HCT116 (cell line): ENCODE results near the gene C19orf85. TPM values are rescaled to one million over a fixed set of nuclear protein-coding genes. Genes with fewer than 3 reads are reported as not detected.

Experiments used
- ATAC-seq: fragments of 200-7000 bp; cut with Tn5 transposase; 2 replicates; pipeline ENCODE4 v1.9.1; 2020; ENCODE audit warnings: mild to moderate bottlenecking, moderate library complexity
- Bru-seq: library from RNA; stranded (reverse); fragments of 400-500 nt; gene quantifications from one replicate; lab custom pipeline; 2021; lab: Mats Ljungman, UMichigan
- BruChase-seq, 2 experiments: library from RNA; stranded (reverse); fragments of 400-500 nt; gene quantifications; one replicate each; lab custom pipeline; 2021; lab: Mats Ljungman, UMichigan
- BruUV-seq: library from RNA; stranded (reverse); fragments of 400-500 nt; replicated peaks from 2 replicates; lab custom pipeline; 2021; lab: Mats Ljungman, UMichigan
- CTCF ChIA-PET: fragments of 300-600 bp; sonication (Branson Sonifier 250); formaldehyde crosslinking; loops from one replicate; lab custom pipeline; 2021; ENCODE audit warnings: antibody characterized with exemption; lab: Charles Lee
- POLR2A ChIA-PET: fragments of 300-600, 350-600 bp; sonication (Branson Sonifier 250); formaldehyde crosslinking; loops from one replicate; lab custom pipeline; 2021; ENCODE audit warnings: antibody characterized with exemption; lab: Charles Lee
- RAD21 ChIA-PET, 2 experiments: fragments of 300-600 bp; sonication (Branson Sonifier 250); formaldehyde crosslinking; loops; one replicate each; lab custom pipeline; 2023; ENCODE audit warnings: low total read pairs in 2 of 2; ENCODE audit not compliant: uncharacterized antibody in 2 of 2, unreplicated experiment in 2 of 2, low non-redundant PET in 1 of 2; lab: Charles Lee
- DNase-seq: peaks from one replicate; pipeline ENCODE4 v3.0.0-alpha.2; 2010; ENCODE audit warnings: low read depth, low spot score
- H2AFZ ChIP-seq: fragments of 200-600 bp; shearing (Covaris generic), sonication (generic); 2 replicates; pipeline ENCODE4 v1.6.1; 2017; ENCODE audit warnings: low read depth, mixed run types, mixed read lengths, antibody characterized with exemption, low read length; ENCODE audit not compliant: poor library complexity, severe bottlenecking
- H3K27ac ChIP-seq: 2 replicates; pipeline ENCODE4 v1.5.1; 2012; ENCODE audit warnings: low read depth, low read length
- H3K27me3 ChIP-seq: fragments of 200-600 bp; sonication (generic); 2 replicates; pipeline ENCODE4 v1.6.1; 2016; ENCODE audit warnings: mixed run types, low read length, mixed read lengths; ENCODE audit not compliant: insufficient read depth
- H3K36me3 ChIP-seq, 2 experiments: fragments of 200-500 bp in 1 of 2; fragments of 200-600 bp in 1 of 2; sonication (Bioruptor generic) in 1 of 2; sonication (generic) in 1 of 2; 2 replicates each; pipeline versions ENCODE4 v1.5.1 to v1.6.1; 2014 to 2016; ENCODE audit warnings: low read length in 2 of 2, inconsistent platforms in 1 of 2, mixed read lengths in 1 of 2, mixed run types in 1 of 2; ENCODE audit not compliant: insufficient read depth in 2 of 2, control insufficient read depth in 1 of 2
- H3K4me1 ChIP-seq, 2 experiments: fragments of 200-600 bp in 1 of 2; sonication (generic) in 1 of 2; 2 replicates each; pipeline versions ENCODE4 v1.5.1 to v1.6.1; 2012 to 2017; ENCODE audit warnings: low read length in 2 of 2, inconsistent platforms in 1 of 2, mild to moderate bottlenecking in 1 of 2, mixed read lengths in 1 of 2, mixed run types in 1 of 2, moderate library complexity in 1 of 2; ENCODE audit not compliant: insufficient read depth in 2 of 2, control insufficient read depth in 1 of 2
- H3K4me2 ChIP-seq: fragments of 200-600 bp; sonication (generic); 2 replicates; pipeline ENCODE4 v1.6.1; 2017; ENCODE audit warnings: mixed run types, low read length, mixed read lengths
- H3K4me3 ChIP-seq, 2 experiments: fragments of 200-600 bp in 1 of 2; sonication (generic) in 1 of 2; replicated peaks in 1 of 2; 2 replicates each; pipeline ENCODE4 v1.5.1; 2011 to 2016; ENCODE audit warnings: low read length in 2 of 2, control low read depth in 1 of 2, low read depth in 1 of 2, mild to moderate bottlenecking in 1 of 2, mixed read lengths in 1 of 2, mixed run types in 1 of 2
- H3K79me2 ChIP-seq: fragments of 200-600 bp; sonication (generic); 2 replicates; pipeline ENCODE4 v1.6.1; 2017; ENCODE audit warnings: mild to moderate bottlenecking, mixed run types, low read length, moderate library complexity, mixed read lengths; ENCODE audit not compliant: insufficient read depth
- H3K9ac ChIP-seq: fragments of 200-600 bp; sonication (generic); 2 replicates; pipeline ENCODE4 v1.6.1; 2016; ENCODE audit warnings: low read length, mixed read lengths
- H3K9me2 ChIP-seq: fragments of 200-600 bp; sonication (generic), shearing (Covaris generic); 2 replicates; pipeline ENCODE4 v1.6.1; 2017; ENCODE audit warnings: mixed run types, mild to moderate bottlenecking, moderate library complexity; ENCODE audit not compliant: insufficient read depth
- H3K9me3 ChIP-seq, 2 experiments: fragments of 200-500 bp in 1 of 2; fragments of 200-600 bp in 1 of 2; sonication (Bioruptor generic) in 1 of 2; sonication (generic) in 1 of 2; 2 replicates each; pipeline ENCODE4 v1.6.1; 2014 to 2017; ENCODE audit warnings: low read length in 2 of 2, mixed read lengths in 2 of 2, inconsistent platforms in 1 of 2, low read depth in 1 of 2, mild to moderate bottlenecking in 1 of 2, mixed run types in 1 of 2, moderate library complexity in 1 of 2; ENCODE audit not compliant: control insufficient read depth in 1 of 2, insufficient read depth in 1 of 2
- H4K20me1 ChIP-seq: fragments of 200-600 bp; sonication (generic), shearing (Covaris generic); 2 replicates; pipeline ENCODE4 v1.6.1; 2017; ENCODE audit warnings: mixed run types, mild to moderate bottlenecking, moderate library complexity; ENCODE audit not compliant: insufficient read depth
- CBX3 ChIP-seq: IDR thresholded peaks from 2 replicates; pipeline ENCODE4 v1.6.1; 2012; ENCODE audit warnings: low read depth
- CEBPB ChIP-seq: IDR thresholded peaks from 2 replicates; pipeline ENCODE4 v1.6.1; 2012; ENCODE audit warnings: low read depth
- EZH2 ChIP-seq: fragments of 200-600 bp; sonication (generic); IDR thresholded peaks from 2 replicates; pipeline ENCODE4 v1.6.1; 2017; ENCODE audit warnings: antibody characterized with exemption, mixed run types
- EZH2phosphoT487 ChIP-seq: fragments of 200-600 bp; IDR thresholded peaks from 2 replicates; pipeline ENCODE4 v1.6.1; 2018; ENCODE audit warnings: antibody characterized with exemption, borderline replicate concordance
- FOSL1 ChIP-seq: IDR thresholded peaks from 2 replicates; pipeline ENCODE4 v1.6.1; 2012; ENCODE audit warnings: low read depth
- POLR2A ChIP-seq: IDR thresholded peaks from 2 replicates; pipeline ENCODE4 v1.7.0; 2011; ENCODE audit warnings: borderline replicate concordance; ENCODE audit not compliant: insufficient read depth, insufficient read length; ENCODE audit errors: extremely low read depth
- POLR2AphosphoS5 ChIP-seq: IDR thresholded peaks from 2 replicates; pipeline ENCODE4 v1.6.1; 2011; ENCODE audit warnings: mild to moderate bottlenecking, low read depth, low read length, moderate library complexity
- RAD21 ChIP-seq: IDR thresholded peaks from 2 replicates; pipeline ENCODE4 v1.6.1; 2012; ENCODE audit warnings: low read depth, mild to moderate bottlenecking
- SP1 ChIP-seq: IDR thresholded peaks from 2 replicates; pipeline ENCODE4 v1.6.1; 2012; ENCODE audit warnings: low read depth
- SRF ChIP-seq: IDR thresholded peaks from 2 replicates; pipeline ENCODE4 v1.6.1; 2012; ENCODE audit warnings: low read depth
- TCF7L2 ChIP-seq: IDR thresholded peaks from 2 replicates; pipeline ENCODE4 v1.7.0; 2011; ENCODE audit warnings: borderline replicate concordance, inconsistent platforms; ENCODE audit not compliant: insufficient read depth, insufficient read length; ENCODE audit errors: extremely low read depth
- ZFX ChIP-seq: fragments of 450-650 bp; IDR thresholded peaks from 2 replicates; pipeline ENCODE4 v1.6.1; 2017
- intact Hi-C: fragments of 100-400 bp; cut with micrococcal nuclease; formaldehyde crosslinking; loops from 2 replicates; pipeline ENCODE4 v1.10.0; 2022
- long read RNA-seq: library from polyadenylated mRNA; unstranded; transcript quantifications from one replicate; pipeline ENCODE4 v2.0.0, GENCODE V29; 2021; ENCODE audit not compliant: unreplicated experiment
- polyA plus RNA-seq: library from polyadenylated mRNA; unstranded; fragments of >200 nt; gene quantifications from 2 replicates; pipeline ENCODE4 v1.2.1, GENCODE V29; 2012; ENCODE audit warnings: missing spikeins
- total RNA-seq: library from RNA; stranded (reverse); gene quantifications from one replicate; pipeline ENCODE4 v1.2.1, GENCODE V29; 2021; ENCODE audit not compliant: unreplicated experiment
- TF ChIP-seq, protein P1 (sequence below): IDR thresholded peaks from 2 replicates; pipeline ENCODE4 v1.6.1; 2012
- TF ChIP-seq, protein P2 (sequence below), 3 experiments: fragments of 200-600 bp in 1 of 3; sonication (generic) in 1 of 3; IDR thresholded peaks in 2 of 3; conservative IDR thresholded peaks in 1 of 3; 2 replicates each; pipeline ENCODE4 v1.5.1; 2012 to 2017; ENCODE audit warnings: low read depth in 2 of 3, low read length in 2 of 3, antibody characterized with exemption in 1 of 3, borderline replicate concordance in 1 of 3, control low read depth in 1 of 3, mild to moderate bottlenecking in 1 of 3, mixed read lengths in 1 of 3, mixed run types in 1 of 3, moderate library complexity in 1 of 3; ENCODE audit not compliant: insufficient read depth in 1 of 3
- TF ChIP-seq, protein P3 (sequence below): IDR thresholded peaks from 2 replicates; pipeline ENCODE4 v1.6.1; 2012
- TF ChIP-seq, protein P4 (sequence below): IDR thresholded peaks from 2 replicates; pipeline ENCODE4 v1.6.1; 2011; ENCODE audit warnings: mild to moderate bottlenecking, low read length, moderate library complexity; ENCODE audit not compliant: insufficient replicate concordance; ENCODE audit errors: extremely low read depth
- TF ChIP-seq, protein P5 (sequence below): IDR thresholded peaks from 2 replicates; pipeline ENCODE4 v1.6.1; 2012; ENCODE audit warnings: low read depth

Gene C19orf85
- total RNA-seq (0.34 TPM), Bru-seq, nascent RNA (percentile 36 among the genes with signal in this experiment), BruChase-seq, experiment 1, labeled RNA remaining after a 6-hour chase (percentile 58 among the genes with signal in this experiment), BruChase-seq, experiment 2, labeled RNA remaining after a 2-hour chase (percentile 44 among the genes with signal in this experiment)
- 0.04 TPM in 1 of 2 replicates, not detected in the other for polyA plus RNA-seq
- long read RNA-seq: 0 reads

DNA sequence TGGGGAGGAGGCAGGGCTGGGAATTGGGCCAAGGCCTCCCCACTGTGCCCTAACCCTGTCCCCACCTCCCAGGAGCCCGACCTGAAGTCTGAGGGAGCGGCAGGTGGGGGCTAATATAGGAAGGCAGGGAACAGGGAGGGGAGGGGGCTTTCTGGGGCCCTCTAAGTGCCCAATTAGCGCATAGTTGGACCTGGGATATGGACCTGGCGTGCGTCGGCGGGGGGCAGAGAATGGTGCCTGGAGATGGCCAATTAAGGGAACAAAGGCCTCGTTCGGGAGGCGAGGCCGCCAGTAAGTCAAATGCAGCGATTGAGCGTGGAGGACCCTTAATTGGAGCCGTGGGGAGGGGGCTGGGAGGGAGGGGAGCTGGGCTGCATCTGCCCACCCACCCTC, at the start of gene C19orf85:
C19orf85 (minus strand) TSS at position 90 of the 393 bp plus-strand sequence. CDS start 197 bp downstream, outside the sequence.
- ChIA-PET CTCF (no interaction called here), RAD21 (no interaction called here), POLR2A (no interaction called here)
- H3K4me2 ChIP-seq: no peak within 1 kb of the TSS
- intact Hi-C loops: no loop called here
- no peak within 1 kb of the TSS for H3K4me3 ChIP-seq
- peaks cover 19 to 43% of the 10 kb centered on the region in 2 experiments for H3K4me1 ChIP-seq
- no peaks in the 10 kb centered on the region for H3K36me3 ChIP-seq
- no peak within 1 kb of the TSS for H2AFZ ChIP-seq
- peaks cover 11% of the 10 kb centered on the region; the same call in 1 of the 2 replicates for H3K79me2 ChIP-seq
- no peak for DNase-seq
- no peak within 1 kb of the TSS; the same call in 1 of the 2 replicates for H3K27ac ChIP-seq
- H4K20me1 ChIP-seq: no peaks in the 10 kb centered on the region
- no peak for ATAC-seq
- H3K9me2 ChIP-seq: no peaks in the 10 kb centered on the region
- BruUV-seq: no TSS peak
- TF ChIP-seq CEBPB: no peak
- TF ChIP-seq, protein P1, sequence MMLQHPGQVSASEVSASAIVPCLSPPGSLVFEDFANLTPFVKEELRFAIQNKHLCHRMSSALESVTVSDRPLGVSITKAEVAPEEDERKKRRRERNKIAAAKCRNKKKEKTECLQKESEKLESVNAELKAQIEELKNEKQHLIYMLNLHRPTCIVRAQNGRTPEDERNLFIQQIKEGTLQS: no peak
- TF ChIP-seq ZFX: no peak
- TF ChIP-seq, protein P2, sequence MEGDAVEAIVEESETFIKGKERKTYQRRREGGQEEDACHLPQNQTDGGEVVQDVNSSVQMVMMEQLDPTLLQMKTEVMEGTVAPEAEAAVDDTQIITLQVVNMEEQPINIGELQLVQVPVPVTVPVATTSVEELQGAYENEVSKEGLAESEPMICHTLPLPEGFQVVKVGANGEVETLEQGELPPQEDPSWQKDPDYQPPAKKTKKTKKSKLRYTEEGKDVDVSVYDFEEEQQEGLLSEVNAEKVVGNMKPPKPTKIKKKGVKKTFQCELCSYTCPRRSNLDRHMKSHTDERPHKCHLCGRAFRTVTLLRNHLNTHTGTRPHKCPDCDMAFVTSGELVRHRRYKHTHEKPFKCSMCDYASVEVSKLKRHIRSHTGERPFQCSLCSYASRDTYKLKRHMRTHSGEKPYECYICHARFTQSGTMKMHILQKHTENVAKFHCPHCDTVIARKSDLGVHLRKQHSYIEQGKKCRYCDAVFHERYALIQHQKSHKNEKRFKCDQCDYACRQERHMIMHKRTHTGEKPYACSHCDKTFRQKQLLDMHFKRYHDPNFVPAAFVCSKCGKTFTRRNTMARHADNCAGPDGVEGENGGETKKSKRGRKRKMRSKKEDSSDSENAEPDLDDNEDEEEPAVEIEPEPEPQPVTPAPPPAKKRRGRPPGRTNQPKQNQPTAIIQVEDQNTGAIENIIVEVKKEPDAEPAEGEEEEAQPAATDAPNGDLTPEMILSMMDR (IDR thresholded peaks at IDR 0.05 in 2 of 3, conservative IDR thresholded peaks at IDR 0.05 in 1 of 3; ENCODE audit: borderline replicate concordance in 1 of 3, insufficient read depth in 1 of 3, low read depth in 2 of 3, low read length in 2 of 3): no peak
- no peak for TF ChIP-seq SRF
- TF ChIP-seq POLR2AphosphoS5: no peak
- TF ChIP-seq TCF7L2: no peak
- no peak for TF ChIP-seq FOSL1
- TF ChIP-seq, protein P3, sequence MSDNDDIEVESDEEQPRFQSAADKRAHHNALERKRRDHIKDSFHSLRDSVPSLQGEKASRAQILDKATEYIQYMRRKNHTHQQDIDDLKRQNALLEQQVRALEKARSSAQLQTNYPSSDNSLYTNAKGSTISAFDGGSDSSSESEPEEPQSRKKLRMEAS: no peak
- TF ChIP-seq SP1: no peak
- no peak for TF ChIP-seq RAD21
- TF ChIP-seq, protein P4, sequence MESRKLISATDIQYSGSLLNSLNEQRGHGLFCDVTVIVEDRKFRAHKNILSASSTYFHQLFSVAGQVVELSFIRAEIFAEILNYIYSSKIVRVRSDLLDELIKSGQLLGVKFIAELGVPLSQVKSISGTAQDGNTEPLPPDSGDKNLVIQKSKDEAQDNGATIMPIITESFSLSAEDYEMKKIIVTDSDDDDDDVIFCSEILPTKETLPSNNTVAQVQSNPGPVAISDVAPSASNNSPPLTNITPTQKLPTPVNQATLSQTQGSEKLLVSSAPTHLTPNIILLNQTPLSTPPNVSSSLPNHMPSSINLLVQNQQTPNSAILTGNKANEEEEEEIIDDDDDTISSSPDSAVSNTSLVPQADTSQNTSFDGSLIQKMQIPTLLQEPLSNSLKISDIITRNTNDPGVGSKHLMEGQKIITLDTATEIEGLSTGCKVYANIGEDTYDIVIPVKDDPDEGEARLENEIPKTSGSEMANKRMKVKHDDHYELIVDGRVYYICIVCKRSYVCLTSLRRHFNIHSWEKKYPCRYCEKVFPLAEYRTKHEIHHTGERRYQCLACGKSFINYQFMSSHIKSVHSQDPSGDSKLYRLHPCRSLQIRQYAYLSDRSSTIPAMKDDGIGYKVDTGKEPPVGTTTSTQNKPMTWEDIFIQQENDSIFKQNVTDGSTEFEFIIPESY: no peak
- TF ChIP-seq EZH2: no peak
- TF ChIP-seq CBX3: no peak
- TF ChIP-seq, protein P5, sequence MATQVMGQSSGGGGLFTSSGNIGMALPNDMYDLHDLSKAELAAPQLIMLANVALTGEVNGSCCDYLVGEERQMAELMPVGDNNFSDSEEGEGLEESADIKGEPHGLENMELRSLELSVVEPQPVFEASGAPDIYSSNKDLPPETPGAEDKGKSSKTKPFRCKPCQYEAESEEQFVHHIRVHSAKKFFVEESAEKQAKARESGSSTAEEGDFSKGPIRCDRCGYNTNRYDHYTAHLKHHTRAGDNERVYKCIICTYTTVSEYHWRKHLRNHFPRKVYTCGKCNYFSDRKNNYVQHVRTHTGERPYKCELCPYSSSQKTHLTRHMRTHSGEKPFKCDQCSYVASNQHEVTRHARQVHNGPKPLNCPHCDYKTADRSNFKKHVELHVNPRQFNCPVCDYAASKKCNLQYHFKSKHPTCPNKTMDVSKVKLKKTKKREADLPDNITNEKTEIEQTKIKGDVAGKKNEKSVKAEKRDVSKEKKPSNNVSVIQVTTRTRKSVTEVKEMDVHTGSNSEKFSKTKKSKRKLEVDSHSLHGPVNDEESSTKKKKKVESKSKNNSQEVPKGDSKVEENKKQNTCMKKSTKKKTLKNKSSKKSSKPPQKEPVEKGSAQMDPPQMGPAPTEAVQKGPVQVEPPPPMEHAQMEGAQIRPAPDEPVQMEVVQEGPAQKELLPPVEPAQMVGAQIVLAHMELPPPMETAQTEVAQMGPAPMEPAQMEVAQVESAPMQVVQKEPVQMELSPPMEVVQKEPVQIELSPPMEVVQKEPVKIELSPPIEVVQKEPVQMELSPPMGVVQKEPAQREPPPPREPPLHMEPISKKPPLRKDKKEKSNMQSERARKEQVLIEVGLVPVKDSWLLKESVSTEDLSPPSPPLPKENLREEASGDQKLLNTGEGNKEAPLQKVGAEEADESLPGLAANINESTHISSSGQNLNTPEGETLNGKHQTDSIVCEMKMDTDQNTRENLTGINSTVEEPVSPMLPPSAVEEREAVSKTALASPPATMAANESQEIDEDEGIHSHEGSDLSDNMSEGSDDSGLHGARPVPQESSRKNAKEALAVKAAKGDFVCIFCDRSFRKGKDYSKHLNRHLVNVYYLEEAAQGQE: no peak
- no peak for TF ChIP-seq POLR2A
- TF ChIP-seq EZH2phosphoT487: no peak
- H3K27me3 ChIP-seq: no peaks in the 10 kb centered on the region
- H3K9ac ChIP-seq: no peak within 1 kb of the TSS
- H3K9me3 ChIP-seq: no peaks in the 10 kb centered on the region
